Kidney (tissue), 14 donors: ENCODE data around the gene CCDC85C. TPM values are rescaled to one million over a fixed set of nuclear protein-coding genes. Genes with fewer than 3 reads are reported as not detected.
A peak's percentile ranks its signal among the peaks of the same experiment; 100 is the strongest.

Experiments used
- DNase-seq, 5 donors: peaks; one replicate each; pipeline ENCODE4 v3.0.0-alpha.2; 2013 to 2020
- FAIRE-seq: peaks from 2 replicates; lab custom pipeline; 2012; peaks lifted over from hg19 to GRCh38; lab: Jason Lieb, UNC
- H3K27ac ChIP-seq, 2 donors: one replicate each; pipeline ENCODE4 v1.7.0; 2013; ENCODE audit warnings: low read depth in 2 of 2, low read length in 2 of 2, inconsistent platforms in 1 of 2
- H3K27me3 ChIP-seq: one replicate; pipeline ENCODE4 v1.7.1; 2013; ENCODE audit warnings: low read length, inconsistent platforms; ENCODE audit not compliant: control insufficient read depth, insufficient read depth
- H3K36me3 ChIP-seq, 3 donors: one replicate each; pipeline versions ENCODE4 v1.7.0 to v1.7.1; 2013; ENCODE audit warnings: low read length in 3 of 3, control low read depth in 1 of 3, inconsistent platforms in 1 of 3; ENCODE audit not compliant: insufficient read depth in 3 of 3, control insufficient read depth in 2 of 3
- H3K4me1 ChIP-seq, 3 donors: one replicate each; pipeline versions ENCODE4 v1.7.0 to v1.7.1; 2013; ENCODE audit warnings: low read length in 3 of 3, inconsistent platforms in 1 of 3, low read depth in 1 of 3; ENCODE audit not compliant: control insufficient read depth in 2 of 3, insufficient read depth in 2 of 3
- H3K4me3 ChIP-seq, 3 donors: one replicate each; pipeline versions ENCODE4 v1.7.0 to v1.8.1; 2013; ENCODE audit warnings: low read length in 3 of 3, control low read depth in 1 of 3, inconsistent platforms in 1 of 3
- H3K9ac ChIP-seq, 3 donors: one replicate each; pipeline versions ENCODE4 v1.7.0 to v1.7.1; 2013; ENCODE audit warnings: low read length in 3 of 3, control low read depth in 1 of 3, inconsistent platforms in 1 of 3
- H3K9me3 ChIP-seq, 3 donors: one replicate each; pipeline versions ENCODE4 v1.7.0 to v1.7.1; 2013; ENCODE audit warnings: low read length in 3 of 3, control low read depth in 1 of 3, inconsistent platforms in 1 of 3; ENCODE audit not compliant: control insufficient read depth in 2 of 3, insufficient read depth in 1 of 3
- intact Hi-C: fragments of 100-400 bp; cut with DNase I; formaldehyde crosslinking; loops from one replicate; pipeline ENCODE4 v1.11.1; 2022
- polyA plus RNA-seq: library from polyadenylated mRNA; stranded (reverse); fragments of 350-450 nt; fragmentation: Illumina TruSeq; extraction: RNeasy Lipid Tissue Mini Kit (QIAGEN cat#74804); gene quantifications from one replicate; pipeline ENCODE4 v1.2.3, GENCODE V29; 2014; ENCODE audit warnings: low read depth, low replicate concordance; ENCODE audit not compliant: insufficient read depth
- total RNA-seq: library from RNA; stranded (reverse); fragmentation: NEBNext Ultra II Directional; extraction: Animal tissue kit (Norgen Biotek cat#: 25700); gene quantifications from one replicate; pipeline ENCODE4 v1.2.1, GENCODE V29; 2021
- TF ChIP-seq, protein P1 (sequence below): IDR thresholded peaks from 3 replicates; pipeline ENCODE4 v1.5.1; 2012; ENCODE audit warnings: mild to moderate bottlenecking, moderate library complexity, borderline replicate concordance; ENCODE audit not compliant: insufficient read depth; ENCODE audit errors: extremely low read depth
- donor health status: control.
- donor health status: control.
- donor health status: control.
- donor health status: control.
- donor health status: control.
- donor health status: DM: yes; HTN: yes; CAD: no.
- donor health status: Normal renal cell carcinoma (clear cell type).

CCDC85C gene
- total and polyA plus RNA-seq, 2 donors from 2014 or later = 14.7 to 21.4 TPM

DNA sequence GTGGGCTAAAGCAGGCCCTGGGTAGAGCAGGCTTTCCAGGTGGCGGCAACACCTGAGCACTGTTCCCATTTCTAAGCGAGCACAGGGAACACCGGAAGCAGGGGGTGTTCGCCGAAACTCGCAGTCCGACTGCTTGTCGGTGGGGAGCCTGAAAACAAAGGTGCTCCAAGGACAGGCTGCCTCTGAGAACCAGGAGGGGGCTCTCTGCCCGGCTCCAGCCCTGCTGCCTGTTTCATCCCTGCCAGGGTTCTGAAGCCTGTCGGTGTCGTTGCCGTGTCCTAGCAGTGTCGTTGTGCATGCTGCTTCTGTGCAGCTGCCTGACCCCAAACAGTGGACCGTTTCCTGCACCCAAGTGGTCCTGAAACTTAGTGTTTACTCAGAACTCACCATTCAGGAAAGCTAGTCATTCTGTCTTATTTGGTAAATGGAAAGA is 101.0 kb downstream of the CCDC85C start:
- FAIRE-seq = no peak
- H3K9me3 ChIP-seq = no peaks in the 10 kb centered on the region
- H3K27ac ChIP-seq = no peak overlapping the region
- no peak overlapping the region for H3K4me3 ChIP-seq
- DNase-seq = peak in 1 of 5 donors; percentile 38
- H3K4me1 ChIP-seq = no peaks in the 10 kb centered on the region
- TF ChIP-seq, protein P1, sequence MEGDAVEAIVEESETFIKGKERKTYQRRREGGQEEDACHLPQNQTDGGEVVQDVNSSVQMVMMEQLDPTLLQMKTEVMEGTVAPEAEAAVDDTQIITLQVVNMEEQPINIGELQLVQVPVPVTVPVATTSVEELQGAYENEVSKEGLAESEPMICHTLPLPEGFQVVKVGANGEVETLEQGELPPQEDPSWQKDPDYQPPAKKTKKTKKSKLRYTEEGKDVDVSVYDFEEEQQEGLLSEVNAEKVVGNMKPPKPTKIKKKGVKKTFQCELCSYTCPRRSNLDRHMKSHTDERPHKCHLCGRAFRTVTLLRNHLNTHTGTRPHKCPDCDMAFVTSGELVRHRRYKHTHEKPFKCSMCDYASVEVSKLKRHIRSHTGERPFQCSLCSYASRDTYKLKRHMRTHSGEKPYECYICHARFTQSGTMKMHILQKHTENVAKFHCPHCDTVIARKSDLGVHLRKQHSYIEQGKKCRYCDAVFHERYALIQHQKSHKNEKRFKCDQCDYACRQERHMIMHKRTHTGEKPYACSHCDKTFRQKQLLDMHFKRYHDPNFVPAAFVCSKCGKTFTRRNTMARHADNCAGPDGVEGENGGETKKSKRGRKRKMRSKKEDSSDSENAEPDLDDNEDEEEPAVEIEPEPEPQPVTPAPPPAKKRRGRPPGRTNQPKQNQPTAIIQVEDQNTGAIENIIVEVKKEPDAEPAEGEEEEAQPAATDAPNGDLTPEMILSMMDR = no peak
- no peaks in the 10 kb centered on the region for H3K27me3 ChIP-seq
- H3K36me3 ChIP-seq = peaks cover 7 to 53% (median 38%) of the 10 kb centered on the region in 3 donors
- intact Hi-C loops = no loop called here
- H3K9ac ChIP-seq = no peak overlapping the region

DNA sequence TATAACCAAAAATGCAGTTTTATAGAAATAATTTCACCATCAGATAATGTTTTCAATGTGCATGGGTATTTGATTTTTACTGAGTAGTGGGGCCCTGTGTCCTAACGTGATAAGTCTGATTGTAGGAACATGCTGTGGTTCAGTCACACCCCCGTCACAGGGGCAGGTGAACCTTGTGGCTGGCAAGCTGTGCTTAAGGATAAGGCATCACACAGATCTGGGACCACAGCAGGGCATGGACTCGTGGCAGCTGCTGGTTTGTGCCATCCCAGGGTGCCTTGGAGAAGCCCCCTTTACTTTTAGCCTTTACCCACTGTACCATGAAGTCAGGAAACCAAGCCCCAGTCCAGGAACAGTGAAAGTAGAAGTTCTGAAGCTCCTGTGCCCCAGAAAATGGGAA is 106.1 kb downstream of the CCDC85C start:
- Histone ChIP-seq H3K27ac (no peak overlapping the region), H3K4me1 (no peaks in the 10 kb centered on the region), H3K9ac (no peak overlapping the region), H3K27me3 (no peaks in the 10 kb centered on the region), H3K4me3 (no peak overlapping the region), H3K36me3 (peaks cover 5 to 67% (median 47%) of the 10 kb centered on the region in 3 donors), H3K9me3 (no peaks in the 10 kb centered on the region)
- intact Hi-C loops = no loop called here
- FAIRE-seq (no peak), DNase-seq (no peak)
- TF ChIP-seq, protein P1 = no peak

DNA sequence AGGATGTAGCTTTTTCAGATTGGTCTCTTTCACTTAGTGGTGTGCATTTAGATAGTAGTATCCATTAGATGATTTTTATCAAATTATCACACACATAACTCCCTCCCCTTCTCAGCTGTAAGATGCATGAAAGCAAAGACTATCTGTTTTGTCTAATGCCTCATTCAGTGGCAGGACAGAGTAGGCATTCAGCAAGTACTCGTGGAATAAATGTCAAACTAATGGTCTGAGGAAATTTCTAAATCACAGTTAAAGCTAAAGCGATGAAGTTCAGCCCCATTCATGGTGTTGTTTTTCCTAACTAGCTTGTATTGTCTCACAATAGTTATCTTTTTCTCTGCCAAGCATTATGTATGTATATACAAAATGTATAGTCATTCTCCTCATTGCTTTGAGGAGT is 106.7 kb downstream of the CCDC85C start:
- peaks cover 5 to 66% (median 42%) of the 10 kb centered on the region in 3 donors for H3K36me3 ChIP-seq
- TF ChIP-seq, protein P1 = no peak
- no peak overlapping the region for H3K9ac ChIP-seq
- H3K9me3 ChIP-seq = no peaks in the 10 kb centered on the region
- H3K4me1 ChIP-seq = no peaks in the 10 kb centered on the region
- no peak overlapping the region for H3K4me3 ChIP-seq
- intact Hi-C loops = no loop called here
- FAIRE-seq = no peak
- no peak overlapping the region for H3K27ac ChIP-seq
- H3K27me3 ChIP-seq = no peaks in the 10 kb centered on the region
- DNase-seq = no peak

DNA sequence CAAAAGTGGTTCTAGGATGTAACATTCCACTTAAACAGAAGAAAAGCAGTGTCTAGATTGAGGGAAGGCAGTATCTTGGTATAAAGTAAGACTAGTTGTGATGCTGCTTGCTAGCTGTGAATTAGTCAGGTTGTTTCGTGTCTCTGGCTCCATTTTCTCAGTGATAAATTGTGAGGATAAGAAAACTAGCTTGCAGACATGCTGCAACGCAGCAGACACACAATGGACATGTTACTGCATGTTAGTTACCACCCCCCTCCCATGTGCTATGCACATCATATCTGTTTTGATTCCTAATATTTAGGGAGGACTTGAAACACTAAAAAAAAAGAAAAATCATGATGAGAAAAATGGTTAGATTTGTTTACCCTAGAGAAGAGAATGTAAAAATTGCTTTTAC is 119.9 kb downstream of the CCDC85C start:
- intact Hi-C loops = no loop called here
- no peak overlapping the region for H3K27ac ChIP-seq
- H3K36me3 ChIP-seq = no peaks in the 10 kb centered on the region
- no peak overlapping the region for H3K9ac ChIP-seq
- no peaks in the 10 kb centered on the region for H3K9me3 ChIP-seq
- DNase-seq (no peak), FAIRE-seq (no peak)
- H3K27me3 ChIP-seq = no peaks in the 10 kb centered on the region
- no peak overlapping the region for H3K4me3 ChIP-seq
- H3K4me1 ChIP-seq = peaks cover 0 to 12% (median 7%) of the 10 kb centered on the region in 3 donors
- TF ChIP-seq, protein P1 = no peak
